ENCODE data around the gene UBQLN2.

Gene UBQLN2

DNA sequence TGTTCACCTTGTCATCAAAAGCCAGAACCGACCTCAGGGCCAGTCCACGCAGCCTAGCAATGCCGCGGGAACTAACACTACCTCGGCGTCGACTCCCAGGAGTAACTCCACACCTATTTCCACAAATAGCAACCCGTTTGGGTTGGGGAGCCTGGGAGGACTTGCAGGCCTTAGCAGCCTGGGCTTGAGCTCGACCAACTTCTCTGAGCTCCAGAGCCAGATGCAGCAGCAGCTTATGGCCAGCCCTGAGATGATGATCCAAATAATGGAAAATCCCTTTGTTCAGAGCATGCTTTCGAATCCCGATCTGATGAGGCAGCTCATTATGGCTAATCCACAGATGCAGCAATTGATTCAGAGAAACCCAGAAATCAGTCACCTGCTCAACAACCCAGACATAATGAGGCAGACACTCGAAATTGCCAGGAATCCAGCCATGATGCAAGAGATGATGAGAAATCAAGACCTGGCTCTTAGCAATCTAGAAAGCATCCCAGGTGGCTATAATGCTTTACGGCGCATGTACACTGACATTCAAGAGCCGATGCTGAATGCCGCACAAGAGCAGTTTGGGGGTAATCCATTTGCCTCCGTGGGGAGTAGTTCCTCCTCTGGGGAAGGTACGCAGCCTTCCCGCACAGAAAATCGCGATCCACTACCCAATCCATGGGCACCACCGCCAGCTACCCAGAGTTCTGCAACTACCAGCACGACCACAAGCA lies 898 bp downstream of the UBQLN2 start:
- TF ChIP-seq, protein P1, sequence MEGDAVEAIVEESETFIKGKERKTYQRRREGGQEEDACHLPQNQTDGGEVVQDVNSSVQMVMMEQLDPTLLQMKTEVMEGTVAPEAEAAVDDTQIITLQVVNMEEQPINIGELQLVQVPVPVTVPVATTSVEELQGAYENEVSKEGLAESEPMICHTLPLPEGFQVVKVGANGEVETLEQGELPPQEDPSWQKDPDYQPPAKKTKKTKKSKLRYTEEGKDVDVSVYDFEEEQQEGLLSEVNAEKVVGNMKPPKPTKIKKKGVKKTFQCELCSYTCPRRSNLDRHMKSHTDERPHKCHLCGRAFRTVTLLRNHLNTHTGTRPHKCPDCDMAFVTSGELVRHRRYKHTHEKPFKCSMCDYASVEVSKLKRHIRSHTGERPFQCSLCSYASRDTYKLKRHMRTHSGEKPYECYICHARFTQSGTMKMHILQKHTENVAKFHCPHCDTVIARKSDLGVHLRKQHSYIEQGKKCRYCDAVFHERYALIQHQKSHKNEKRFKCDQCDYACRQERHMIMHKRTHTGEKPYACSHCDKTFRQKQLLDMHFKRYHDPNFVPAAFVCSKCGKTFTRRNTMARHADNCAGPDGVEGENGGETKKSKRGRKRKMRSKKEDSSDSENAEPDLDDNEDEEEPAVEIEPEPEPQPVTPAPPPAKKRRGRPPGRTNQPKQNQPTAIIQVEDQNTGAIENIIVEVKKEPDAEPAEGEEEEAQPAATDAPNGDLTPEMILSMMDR (IDR thresholded peaks at IDR 0.05; ENCODE audit: low read depth, low read length) = no peak
- DNase-seq (ENCODE audit: extremely low read depth, low read depth) = no peak

DNA sequence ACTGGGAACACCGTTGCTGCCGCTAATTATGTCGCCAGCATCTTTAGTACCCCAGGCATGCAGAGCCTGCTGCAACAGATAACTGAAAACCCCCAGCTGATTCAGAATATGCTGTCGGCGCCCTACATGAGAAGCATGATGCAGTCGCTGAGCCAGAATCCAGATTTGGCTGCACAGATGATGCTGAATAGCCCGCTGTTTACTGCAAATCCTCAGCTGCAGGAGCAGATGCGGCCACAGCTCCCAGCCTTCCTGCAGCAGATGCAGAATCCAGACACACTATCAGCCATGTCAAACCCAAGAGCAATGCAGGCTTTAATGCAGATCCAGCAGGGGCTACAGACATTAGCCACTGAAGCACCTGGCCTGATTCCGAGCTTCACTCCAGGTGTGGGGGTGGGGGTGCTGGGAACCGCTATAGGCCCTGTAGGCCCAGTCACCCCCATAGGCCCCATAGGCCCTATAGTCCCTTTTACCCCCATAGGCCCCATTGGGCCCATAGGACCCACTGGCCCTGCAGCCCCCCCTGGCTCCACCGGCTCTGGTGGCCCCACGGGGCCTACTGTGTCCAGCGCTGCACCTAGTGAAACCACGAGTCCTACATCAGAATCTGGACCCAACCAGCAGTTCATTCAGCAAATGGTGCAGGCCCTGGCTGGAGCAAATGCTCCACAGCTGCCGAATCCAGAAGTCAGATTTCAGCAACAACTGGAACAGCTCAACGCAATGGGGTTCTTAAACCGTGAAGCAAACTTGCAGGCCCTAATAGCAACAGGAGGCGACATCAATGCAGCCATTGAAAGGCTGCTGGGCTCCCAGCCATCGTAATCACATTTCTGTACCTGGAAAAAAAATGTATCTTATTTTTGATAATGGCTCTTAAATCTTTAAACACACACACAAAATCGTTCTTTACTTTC lies 1.8 kb downstream of the UBQLN2 start:
- no peak for DNase-seq (ENCODE audit: extremely low read depth, low read depth)
- TF ChIP-seq, protein P1 (IDR thresholded peaks at IDR 0.05; ENCODE audit: low read depth, low read length) = no peak

DNA sequence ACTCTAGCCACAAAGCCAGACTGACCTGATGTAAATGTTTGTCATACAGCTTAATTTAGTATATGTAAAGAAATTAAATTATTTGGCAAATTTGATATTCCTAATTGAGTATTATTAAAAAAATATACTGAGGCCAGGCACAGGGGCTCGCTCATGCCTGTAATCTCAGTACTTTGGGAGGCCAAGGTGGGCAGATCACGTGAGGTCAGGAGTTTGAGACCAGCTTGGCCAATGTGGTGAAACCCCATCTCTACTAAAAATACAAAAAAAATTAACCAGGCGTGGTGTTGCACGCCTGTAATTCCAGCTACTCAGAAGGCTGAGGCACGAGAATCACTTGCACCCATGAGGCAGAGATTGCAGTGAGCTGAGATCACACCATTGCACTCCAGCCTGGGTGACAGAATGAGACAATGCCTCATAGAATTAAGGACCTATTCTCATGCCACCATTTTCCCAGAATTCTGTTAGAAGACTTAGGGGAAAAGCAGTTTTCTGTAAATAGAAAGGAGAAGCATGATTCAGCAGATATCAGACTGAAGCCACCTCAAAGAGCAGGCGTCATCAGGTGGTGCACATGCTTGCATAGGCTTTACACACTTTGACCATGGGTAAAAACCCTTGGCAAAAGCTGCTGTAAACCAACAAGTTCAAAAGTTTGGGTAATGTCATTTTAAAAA lies 6.1 kb downstream of the UBQLN2 start:
- TF ChIP-seq, protein P1 (IDR thresholded peaks at IDR 0.05; ENCODE audit: low read depth, low read length) = no peak
- no peak for DNase-seq (ENCODE audit: extremely low read depth, low read depth)

DNA sequence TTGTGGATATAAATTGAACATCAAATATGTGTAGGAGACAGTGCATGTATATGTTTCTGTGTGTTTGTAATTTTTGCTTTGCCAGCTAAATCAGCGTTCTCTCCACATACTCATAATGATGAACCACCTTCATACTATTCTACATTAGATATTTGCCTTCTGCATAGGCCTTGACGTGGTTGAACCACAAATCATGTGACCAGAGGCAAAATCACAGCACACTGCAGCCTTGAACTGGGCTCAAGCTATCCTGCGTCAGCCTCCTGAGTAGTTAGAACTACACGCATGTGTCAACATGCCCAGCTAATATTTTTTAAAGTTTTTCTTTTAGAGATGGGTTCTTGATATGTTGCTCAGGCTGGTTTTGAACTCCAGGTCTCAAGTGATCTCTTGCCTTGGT lies 9.5 kb downstream of the UBQLN2 start:
- no peak for DNase-seq (ENCODE audit: extremely low read depth, low read depth)

DNA sequence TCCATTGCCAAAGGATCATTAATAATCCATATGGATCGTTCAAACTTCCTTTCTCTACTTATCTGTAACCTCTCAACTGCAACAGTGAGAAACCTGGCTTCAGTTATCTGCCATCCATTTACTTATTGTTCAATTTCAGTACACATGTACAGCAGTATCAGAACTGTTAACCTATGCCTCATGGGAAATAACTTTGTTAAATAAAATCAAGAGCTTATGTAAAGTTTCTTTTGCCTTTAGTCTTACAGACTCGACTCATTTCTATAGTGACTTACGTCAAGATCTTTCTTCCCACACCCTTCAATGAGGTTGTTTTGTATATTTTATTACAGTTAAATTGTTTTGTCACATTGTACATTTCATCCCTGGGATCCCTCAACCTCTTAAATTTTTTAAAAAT lies 11.4 kb downstream of the UBQLN2 start:
- DNase-seq (ENCODE audit: extremely low read depth, low read depth) = no peak
- TF ChIP-seq, protein P1 (IDR thresholded peaks at IDR 0.05; ENCODE audit: low read depth, low read length) = no peak

More for the DNA sequence above, 9.5 kb downstream of the UBQLN2 start:
- TF ChIP-seq, protein P1 (IDR thresholded peaks at IDR 0.05; ENCODE audit: low read depth, low read length) = no peak

DNA sequence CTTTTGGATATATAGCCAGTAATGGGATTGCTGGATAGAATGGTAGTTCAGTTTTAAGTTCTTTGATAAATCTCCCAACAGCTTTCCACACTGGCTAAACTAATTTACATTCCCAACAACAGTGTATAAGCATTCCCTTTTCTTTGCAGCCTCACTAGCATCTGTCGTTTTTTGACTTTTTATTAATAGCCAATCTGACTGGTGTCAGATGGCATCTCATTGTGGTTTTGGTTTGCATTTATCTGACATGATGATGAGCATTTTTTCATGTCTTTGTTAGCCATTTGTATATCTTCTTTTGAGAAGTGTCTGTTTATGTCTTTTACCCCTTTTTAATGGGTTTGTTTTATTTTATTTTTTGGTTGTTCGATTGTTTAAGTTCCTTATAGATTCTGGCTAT lies 13.3 kb downstream of the UBQLN2 start:
- no peak for DNase-seq (ENCODE audit: extremely low read depth, low read depth)

More for the DNA sequence above, 13.3 kb downstream of the UBQLN2 start:
- TF ChIP-seq, protein P1 (IDR thresholded peaks at IDR 0.05; ENCODE audit: low read depth, low read length) = no peak

Measured in AG09319 (cell line).